SK-N-SH (cell line): ENCODE measurements around the gene RASL12. TPM values are rescaled to one million over a fixed set of nuclear protein-coding genes. Genes with fewer than 3 reads are reported as not detected.
A peak's percentile ranks its signal among the peaks of the same experiment; 100 is the strongest.

ENCODE experiments used
- CTCF ChIA-PET: fragments of 300-600, 350-600 bp; formaldehyde crosslinking; extraction: SDS; loops from one replicate; lab custom pipeline; 2021; lab: Yijun Ruan, JAX
- POLR2A ChIA-PET: fragments of 350-600 bp; sonication (Branson Sonifier 250); formaldehyde crosslinking; extraction: SDS; loops from one replicate; lab custom pipeline; 2020; ENCODE audit warnings: antibody characterized with exemption, inconsistent platforms; lab: Yijun Ruan, JAX
- DNase-seq: peaks from one replicate; pipeline ENCODE4 v3.0.0; 2012
- H2AFZ ChIP-seq: fragments of 200-600 bp; sonication (generic); 2 replicates; pipeline ENCODE4 v1.8.1; 2016; ENCODE audit warnings: antibody characterized with exemption, mild to moderate bottlenecking, low read depth
- H3F3A ChIP-seq: fragments of 200-600 bp; sonication (generic); replicated peaks from 2 replicates; pipeline ENCODE3; 2016; ENCODE audit warnings: antibody characterized with exemption, mild to moderate bottlenecking; ENCODE audit not compliant: insufficient read depth
- H3K27ac ChIP-seq, 2 experiments: fragments of 200-500 bp in 1 of 2; fragments of 200-600 bp in 1 of 2; sonication (Bioruptor generic) in 1 of 2; sonication (generic), shearing (Covaris generic) in 1 of 2; 2 replicates each; pipeline versions ENCODE4 v1.5.1 to v1.6.1; 2014 to 2016; ENCODE audit warnings: low read depth in 2 of 2, inconsistent platforms in 1 of 2, low read length in 1 of 2, mild to moderate bottlenecking in 1 of 2, mixed read lengths in 1 of 2
- H3K27me3 ChIP-seq: fragments of 200-600 bp; sonication (generic), shearing (Covaris generic); 2 replicates; pipeline ENCODE4 v1.6.1; 2016; ENCODE audit warnings: mixed run types; ENCODE audit not compliant: insufficient read depth
- H3K36me3 ChIP-seq, 2 experiments: fragments of 200-500 bp in 1 of 2; fragments of 200-600 bp in 1 of 2; sonication (Bioruptor generic) in 1 of 2; sonication (generic) in 1 of 2; replicated peaks in 1 of 2; 2 replicates each; pipeline versions ENCODE3 to v1.5.1; 2014 to 2016; ENCODE audit warnings: low read length in 1 of 2, mild to moderate bottlenecking in 1 of 2; ENCODE audit not compliant: insufficient read depth in 2 of 2, control insufficient read depth in 1 of 2
- H3K4me1 ChIP-seq, 2 experiments: fragments of 200-500 bp in 1 of 2; fragments of 200-600 bp in 1 of 2; sonication (Bioruptor generic) in 1 of 2; sonication (generic), shearing (Covaris generic) in 1 of 2; 2 replicates each; pipeline versions ENCODE4 v1.5.1 to v1.6.1; 2014 to 2016; ENCODE audit warnings: low read depth in 1 of 2, low read length in 1 of 2, mixed run types in 1 of 2; ENCODE audit not compliant: insufficient read depth in 2 of 2, control insufficient read depth in 1 of 2
- H3K4me2 ChIP-seq: fragments of 200-600 bp; sonication (generic), shearing (Covaris generic); 2 replicates; pipeline ENCODE4 v1.6.1; 2017; ENCODE audit warnings: mixed run types
- H3K4me3 ChIP-seq, 2 experiments: fragments of 200-500 bp in 1 of 2; fragments of 200-600 bp in 1 of 2; sonication (Bioruptor generic) in 1 of 2; sonication (generic), shearing (Covaris generic) in 1 of 2; 2 replicates each; pipeline versions ENCODE4 v1.5.1 to v1.8.1; 2014 to 2016; ENCODE audit warnings: low read depth in 2 of 2, inconsistent platforms in 1 of 2, low read length in 1 of 2, mild to moderate bottlenecking in 1 of 2, mixed read lengths in 1 of 2, moderate library complexity in 1 of 2
- H3K79me2 ChIP-seq: fragments of 200-600 bp; sonication (generic); 2 replicates; pipeline ENCODE4 v1.8.1; 2017; ENCODE audit warnings: mild to moderate bottlenecking; ENCODE audit not compliant: insufficient read depth
- H3K9ac ChIP-seq: fragments of 200-600 bp; sonication (generic); 2 replicates; pipeline ENCODE4 v1.6.1; 2017; ENCODE audit warnings: mixed run types
- H3K9me2 ChIP-seq: fragments of 200-600 bp; sonication (generic); 2 replicates; pipeline ENCODE4 v1.6.1; 2017; ENCODE audit warnings: mixed run types
- H3K9me3 ChIP-seq: fragments of 200-600 bp; sonication (generic); 2 replicates; pipeline ENCODE4 v1.6.1; 2017; ENCODE audit warnings: mixed run types, mild to moderate bottlenecking, moderate library complexity
- H4K20me1 ChIP-seq: fragments of 200-600 bp; sonication (generic); 2 replicates; pipeline ENCODE4 v1.6.1; 2017; ENCODE audit warnings: mild to moderate bottlenecking, mixed run types; ENCODE audit not compliant: insufficient read depth
- CHD2 ChIP-seq: fragments of 150-350 bp; IDR thresholded peaks from 2 replicates; pipeline ENCODE4 v1.6.1; 2018; ENCODE audit warnings: low read length; ENCODE audit not compliant: partially characterized antibody
- EZH2phosphoT487 ChIP-seq: fragments of 200-600 bp; sonication (generic); IDR thresholded peaks from 2 replicates; pipeline ENCODE4 v1.6.1; 2017; ENCODE audit warnings: low read depth, mixed run types, mild to moderate bottlenecking, antibody characterized with exemption, moderate library complexity, borderline replicate concordance
- FOXJ3 ChIP-seq: sonication (generic); formaldehyde crosslinking; IDR thresholded peaks from 2 replicates; pipeline ENCODE4 v1.5.1; 2020; ENCODE audit warnings: mild to moderate bottlenecking, missing genetic modification reagents
- FOXM1 ChIP-seq: IDR thresholded peaks from 2 replicates; pipeline ENCODE4 v1.4.0; 2012; ENCODE audit warnings: low read depth, mild to moderate bottlenecking
- GABPA ChIP-seq: IDR thresholded peaks from 2 replicates; pipeline ENCODE4 v1.4.0; 2012; ENCODE audit warnings: low read depth, mild to moderate bottlenecking
- MEF2A ChIP-seq: IDR thresholded peaks from 2 replicates; pipeline ENCODE4 v1.4.0; 2012; ENCODE audit warnings: low read depth, borderline replicate concordance
- MXI1 ChIP-seq: IDR thresholded peaks from 2 replicates; pipeline ENCODE4 v1.6.1; 2012; ENCODE audit warnings: mild to moderate bottlenecking, low read depth, low read length, improper control_type of control experiment
- NFIC ChIP-seq: IDR thresholded peaks from 2 replicates; pipeline ENCODE4 v1.4.0; 2012; ENCODE audit warnings: borderline replicate concordance
- NRF1 ChIP-seq: IDR thresholded peaks from 2 replicates; pipeline ENCODE4 v1.6.1; 2012; ENCODE audit warnings: low read depth, mild to moderate bottlenecking, low read length
- POLR2AphosphoS5 ChIP-seq: IDR thresholded peaks from 2 replicates; pipeline ENCODE4 v1.6.1; 2012; ENCODE audit warnings: low read depth, low read length
- RAD21 ChIP-seq: IDR thresholded peaks from 2 replicates; pipeline ENCODE4 v1.6.1; 2012; ENCODE audit warnings: mild to moderate bottlenecking, low read length
- RFX5 ChIP-seq: IDR thresholded peaks from 2 replicates; pipeline ENCODE4 v1.6.1; 2012; ENCODE audit warnings: mild to moderate bottlenecking, improper control_type of control experiment, low read length
- RXRA ChIP-seq: IDR thresholded peaks from 2 replicates; pipeline ENCODE4 v1.4.0; 2012; ENCODE audit warnings: low read depth, mild to moderate bottlenecking, borderline replicate concordance
- TCF12 ChIP-seq: IDR thresholded peaks from 2 replicates; pipeline ENCODE4 v1.4.0; 2012
- TEAD4 ChIP-seq: IDR thresholded peaks from 2 replicates; pipeline ENCODE4 v1.4.0; 2012; ENCODE audit warnings: mild to moderate bottlenecking, borderline replicate concordance; ENCODE audit not compliant: insufficient read depth
- WGBS: methylation state at CpG from one replicate; pipeline ENCODE4 v1.1.6; 2017; ENCODE audit warnings: low lambda C conversion rate; 5-methylcytosine and 5-hydroxymethylcytosine counted together
- polyA plus RNA-seq, 3 experiments: library from polyadenylated mRNA; depleted of rRNA; stranded (reverse); fragments of >200 nt; gene quantifications; 2 replicates each; pipeline ENCODE4 v1.2.3, GENCODE V29; 2012
- TF ChIP-seq, protein P1 (sequence below): IDR thresholded peaks from 2 replicates; pipeline ENCODE4 v1.4.0; 2012; ENCODE audit warnings: low read depth, borderline replicate concordance
- TF ChIP-seq, protein P2 (sequence below): fragments of 150-350 bp; IDR thresholded peaks from 2 replicates; pipeline ENCODE4 v1.6.1; 2017; ENCODE audit warnings: antibody characterized with exemption, low read length, low read depth, borderline replicate concordance
- TF ChIP-seq, protein P3 (sequence below): IDR thresholded peaks from 2 replicates; pipeline ENCODE4; 2012

RASL12 gene
- polyA plus RNA-seq, 1 of the 3 experiments (the other 2 are of a cell fraction): not detected

DNA sequence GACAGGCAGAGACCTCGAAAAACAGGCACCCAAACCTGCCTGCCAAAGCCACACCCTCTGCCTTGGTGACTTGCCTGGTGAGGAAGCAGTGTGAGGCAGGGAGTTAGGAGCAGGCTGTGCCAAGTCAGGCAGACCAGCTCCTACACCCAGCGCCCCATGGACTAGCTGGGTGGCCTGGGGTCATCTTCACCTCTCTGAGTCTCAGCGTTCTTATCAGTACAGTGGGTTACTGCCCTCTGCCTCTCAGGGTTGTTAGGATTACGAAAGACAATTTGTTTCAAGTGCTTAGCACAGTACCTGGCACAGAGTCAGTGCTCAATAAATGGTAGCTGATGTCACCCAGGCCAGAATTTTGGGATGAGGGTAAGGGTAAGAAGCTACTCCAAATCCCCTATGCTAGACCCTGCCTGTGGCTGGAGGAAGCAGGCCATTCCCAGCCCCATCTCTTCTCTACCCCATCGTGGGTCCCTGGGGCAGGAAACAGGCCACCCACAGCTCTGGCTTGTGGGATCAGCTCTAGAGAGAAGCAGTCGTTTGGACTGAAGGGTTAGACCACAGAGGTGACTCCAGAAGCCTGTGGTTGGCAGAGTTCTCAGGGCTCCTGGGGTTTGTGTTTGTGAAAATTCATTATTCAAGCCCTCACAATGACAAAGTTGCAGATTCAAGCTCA, 12.5 kb downstream of the RASL12 start:
- Histone ChIP-seq H3K36me3 (no peaks in the 10 kb centered on the region), H3K79me2 (no peaks in the 10 kb centered on the region), H3K4me1 (peaks cover 0 to 4% of the 10 kb centered on the region in 2 experiments; a peak in 1 of 4 replicates), H3F3A (no peaks in the 10 kb centered on the region), H2AFZ (no peak overlapping the region), H3K27ac (no peak overlapping the region), H3K9me3 (no peaks in the 10 kb centered on the region), H3K9ac (no peak overlapping the region), H4K20me1 (no peaks in the 10 kb centered on the region), H3K4me2 (no peak overlapping the region), H3K27me3 (no peaks in the 10 kb centered on the region), H3K9me2 (no peaks in the 10 kb centered on the region), H3K4me3 (no peak overlapping the region)
- peak; percentile 17 for DNase-seq
- POLR2A ChIA-PET: interaction anchor here (0.6 kb wide), 1 partner anchor 35 kb away, joined by 4 read pairs; no protein-coding TSS in a partner anchor
- CTCF ChIA-PET: interaction anchor here (0.7 to 9.3 kb wide), 27 partner anchors 9 to 323 kb away, joined by 3 to 109 read pairs (median 5); partner anchors contain the start of genes KBTBD13, PARP16, PDCD7 and RASL12
- 49% methylated on average over 3 of the region's 6 CpGs for WGBS
- TF ChIP-seq RXRA (no peak), NFIC (no peak), EZH2phosphoT487 (no peak), MXI1 (no peak), FOXM1 (no peak), NRF1 (no peak), CHD2 (no peak), FOXJ3 (CRISPR knock-in tag) (no peak), GABPA (no peak), TCF12 (no peak), TEAD4 (no peak), RAD21 (no peak), POLR2AphosphoS5 (no peak), RFX5 (no peak), MEF2A (no peak)
- TF ChIP-seq, protein P1, sequence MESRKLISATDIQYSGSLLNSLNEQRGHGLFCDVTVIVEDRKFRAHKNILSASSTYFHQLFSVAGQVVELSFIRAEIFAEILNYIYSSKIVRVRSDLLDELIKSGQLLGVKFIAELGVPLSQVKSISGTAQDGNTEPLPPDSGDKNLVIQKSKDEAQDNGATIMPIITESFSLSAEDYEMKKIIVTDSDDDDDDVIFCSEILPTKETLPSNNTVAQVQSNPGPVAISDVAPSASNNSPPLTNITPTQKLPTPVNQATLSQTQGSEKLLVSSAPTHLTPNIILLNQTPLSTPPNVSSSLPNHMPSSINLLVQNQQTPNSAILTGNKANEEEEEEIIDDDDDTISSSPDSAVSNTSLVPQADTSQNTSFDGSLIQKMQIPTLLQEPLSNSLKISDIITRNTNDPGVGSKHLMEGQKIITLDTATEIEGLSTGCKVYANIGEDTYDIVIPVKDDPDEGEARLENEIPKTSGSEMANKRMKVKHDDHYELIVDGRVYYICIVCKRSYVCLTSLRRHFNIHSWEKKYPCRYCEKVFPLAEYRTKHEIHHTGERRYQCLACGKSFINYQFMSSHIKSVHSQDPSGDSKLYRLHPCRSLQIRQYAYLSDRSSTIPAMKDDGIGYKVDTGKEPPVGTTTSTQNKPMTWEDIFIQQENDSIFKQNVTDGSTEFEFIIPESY: no peak
- TF ChIP-seq, protein P2, sequence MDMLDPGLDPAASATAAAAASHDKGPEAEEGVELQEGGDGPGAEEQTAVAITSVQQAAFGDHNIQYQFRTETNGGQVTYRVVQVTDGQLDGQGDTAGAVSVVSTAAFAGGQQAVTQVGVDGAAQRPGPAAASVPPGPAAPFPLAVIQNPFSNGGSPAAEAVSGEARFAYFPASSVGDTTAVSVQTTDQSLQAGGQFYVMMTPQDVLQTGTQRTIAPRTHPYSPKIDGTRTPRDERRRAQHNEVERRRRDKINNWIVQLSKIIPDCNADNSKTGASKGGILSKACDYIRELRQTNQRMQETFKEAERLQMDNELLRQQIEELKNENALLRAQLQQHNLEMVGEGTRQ: no peak
- TF ChIP-seq, protein P3, sequence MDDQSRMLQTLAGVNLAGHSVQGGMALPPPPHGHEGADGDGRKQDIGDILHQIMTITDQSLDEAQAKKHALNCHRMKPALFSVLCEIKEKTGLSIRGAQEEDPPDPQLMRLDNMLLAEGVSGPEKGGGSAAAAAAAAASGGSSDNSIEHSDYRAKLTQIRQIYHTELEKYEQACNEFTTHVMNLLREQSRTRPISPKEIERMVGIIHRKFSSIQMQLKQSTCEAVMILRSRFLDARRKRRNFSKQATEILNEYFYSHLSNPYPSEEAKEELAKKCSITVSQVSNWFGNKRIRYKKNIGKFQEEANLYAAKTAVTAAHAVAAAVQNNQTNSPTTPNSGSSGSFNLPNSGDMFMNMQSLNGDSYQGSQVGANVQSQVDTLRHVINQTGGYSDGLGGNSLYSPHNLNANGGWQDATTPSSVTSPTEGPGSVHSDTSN: no peak
